H1 (cell line): ENCODE results near the gene GALR2.

Experiments
- CREB1 ChIP-seq: IDR thresholded peaks from 2 replicates; pipeline ENCODE4 v1.6.1; 2012; ENCODE audit warnings: inconsistent platforms
- EP300 ChIP-seq, 2 experiments: IDR thresholded peaks; 1 replicate in 1 of 2; 2 replicates in 1 of 2; pipeline ENCODE4 v1.6.1; 2011 to 2012; ENCODE audit warnings: low read depth in 2 of 2, low read length in 2 of 2, mild to moderate bottlenecking in 2 of 2, borderline replicate concordance in 1 of 2, inconsistent platforms in 1 of 2, moderate library complexity in 1 of 2
- EZH2 ChIP-seq: fragments of 200-600 bp; sonication (generic); IDR thresholded peaks from 2 replicates; pipeline ENCODE4 v1.7.1; 2012; ENCODE audit warnings: low read depth, mild to moderate bottlenecking, moderate library complexity, low read length, inconsistent platforms; ENCODE audit not compliant: severe bottlenecking
- KDM1A ChIP-seq: fragments of 200-600, 300-600 bp; sonication (generic); IDR thresholded peaks from 2 replicates; pipeline ENCODE4 v1.7.1; 2016; ENCODE audit warnings: mild to moderate bottlenecking, low read length, borderline replicate concordance
- POLR2A ChIP-seq, 2 experiments: IDR thresholded peaks; 1 replicate in 1 of 2; 2 replicates in 1 of 2; pipeline ENCODE4 v1.6.1; 2011; ENCODE audit warnings: low read depth in 2 of 2, low read length in 2 of 2, mild to moderate bottlenecking in 2 of 2; ENCODE audit errors: control extremely low read depth in 1 of 2
- POU5F1 ChIP-seq: IDR thresholded peaks from 2 replicates; pipeline ENCODE4 v1.6.1; 2011; ENCODE audit warnings: low read depth, mild to moderate bottlenecking, low read length, moderate library complexity
- RXRA ChIP-seq: IDR thresholded peaks from 2 replicates; pipeline ENCODE4 v1.6.1; 2011; ENCODE audit warnings: low read depth, mild to moderate bottlenecking, low read length, moderate library complexity; ENCODE audit not compliant: insufficient read depth
- SIN3A ChIP-seq, 2 experiments: IDR thresholded peaks in 1 of 2; conservative IDR thresholded peaks in 1 of 2; 2 replicates each; pipeline ENCODE4 v1.6.1; 2011 to 2012; ENCODE audit warnings: low read length in 2 of 2, improper control_type of control experiment in 1 of 2, low read depth in 1 of 2, mild to moderate bottlenecking in 1 of 2
- SP2 ChIP-seq: IDR thresholded peaks from 2 replicates; pipeline ENCODE4 v1.6.1; 2012; ENCODE audit warnings: mild to moderate bottlenecking, low read length, inconsistent platforms
- SP4 ChIP-seq: IDR thresholded peaks from 2 replicates; pipeline ENCODE4 v1.6.1; 2012; ENCODE audit warnings: low read length, inconsistent platforms
- SUZ12 ChIP-seq: fragments of 200-600 bp; sonication (generic); IDR thresholded peaks from 2 replicates; pipeline ENCODE4 v1.6.1; 2012; ENCODE audit warnings: mild to moderate bottlenecking, inconsistent platforms, low read length, moderate library complexity, mixed read lengths
- TF ChIP-seq, protein P1 (sequence below), 3 experiments: IDR thresholded peaks; 1 replicate in 2 of 3; 2 replicates in 1 of 3; pipeline versions ENCODE4 v1.5.1 to v1.6.1; 2011; ENCODE audit warnings: low read length in 3 of 3, mild to moderate bottlenecking in 3 of 3, inconsistent platforms in 2 of 3, low read depth in 1 of 3, moderate library complexity in 1 of 3; ENCODE audit not compliant: insufficient read depth in 1 of 3; ENCODE audit errors: control extremely low read depth in 1 of 3
- TF ChIP-seq, protein P2 (sequence below): IDR thresholded peaks from 2 replicates; pipeline ENCODE4 v1.6.1; 2012; ENCODE audit warnings: low read length, inconsistent platforms

DNA sequence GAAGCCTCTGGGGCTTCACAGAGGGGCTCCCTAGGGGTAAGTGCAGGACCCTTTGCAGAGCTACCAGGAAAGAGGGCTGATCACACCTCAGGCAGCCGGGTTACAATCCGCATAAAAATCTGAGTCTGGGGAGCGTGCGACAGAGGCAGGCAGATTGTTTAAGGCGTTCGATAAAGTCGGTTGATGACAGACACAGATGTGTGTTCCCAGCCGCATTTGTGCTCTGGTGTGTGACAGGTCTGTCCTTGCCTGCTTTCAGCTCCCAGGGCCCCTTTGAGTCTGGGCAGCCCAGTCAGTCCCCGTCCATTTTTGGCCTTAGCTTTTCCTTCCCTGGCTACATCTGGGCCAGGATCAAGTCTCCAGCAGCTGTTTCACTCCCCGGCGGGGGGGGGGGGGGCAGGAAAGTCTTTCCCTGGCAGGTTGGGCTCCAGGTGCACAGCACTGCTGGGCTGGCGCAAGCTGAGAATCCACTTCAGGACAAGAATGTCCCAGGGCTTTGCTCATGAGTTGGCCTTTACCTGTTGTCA is 3.1 kb downstream of the GALR2 start:
- no peak for TF ChIP-seq CREB1
- no peak for TF ChIP-seq EZH2
- TF ChIP-seq, protein P1, sequence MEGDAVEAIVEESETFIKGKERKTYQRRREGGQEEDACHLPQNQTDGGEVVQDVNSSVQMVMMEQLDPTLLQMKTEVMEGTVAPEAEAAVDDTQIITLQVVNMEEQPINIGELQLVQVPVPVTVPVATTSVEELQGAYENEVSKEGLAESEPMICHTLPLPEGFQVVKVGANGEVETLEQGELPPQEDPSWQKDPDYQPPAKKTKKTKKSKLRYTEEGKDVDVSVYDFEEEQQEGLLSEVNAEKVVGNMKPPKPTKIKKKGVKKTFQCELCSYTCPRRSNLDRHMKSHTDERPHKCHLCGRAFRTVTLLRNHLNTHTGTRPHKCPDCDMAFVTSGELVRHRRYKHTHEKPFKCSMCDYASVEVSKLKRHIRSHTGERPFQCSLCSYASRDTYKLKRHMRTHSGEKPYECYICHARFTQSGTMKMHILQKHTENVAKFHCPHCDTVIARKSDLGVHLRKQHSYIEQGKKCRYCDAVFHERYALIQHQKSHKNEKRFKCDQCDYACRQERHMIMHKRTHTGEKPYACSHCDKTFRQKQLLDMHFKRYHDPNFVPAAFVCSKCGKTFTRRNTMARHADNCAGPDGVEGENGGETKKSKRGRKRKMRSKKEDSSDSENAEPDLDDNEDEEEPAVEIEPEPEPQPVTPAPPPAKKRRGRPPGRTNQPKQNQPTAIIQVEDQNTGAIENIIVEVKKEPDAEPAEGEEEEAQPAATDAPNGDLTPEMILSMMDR (IDR thresholded peaks at IDR 0.05; ENCODE audit: control extremely low read depth in 1 of 3, insufficient read depth in 1 of 3, low read depth in 1 of 3, low read length in 3 of 3) = no peak
- no peak for TF ChIP-seq SP2
- TF ChIP-seq RXRA = no peak
- peak in 1 of 2 experiments; percentile 40; a peak in 1 of 3 replicates for TF ChIP-seq POLR2A (IDR thresholded peaks at IDR 0.05; ENCODE audit: control extremely low read depth in 1 of 2, low read depth in 2 of 2, low read length in 2 of 2)
- no peak for TF ChIP-seq KDM1A
- no peak for TF ChIP-seq SP4
- no peak for TF ChIP-seq POU5F1
- TF ChIP-seq, protein P2, sequence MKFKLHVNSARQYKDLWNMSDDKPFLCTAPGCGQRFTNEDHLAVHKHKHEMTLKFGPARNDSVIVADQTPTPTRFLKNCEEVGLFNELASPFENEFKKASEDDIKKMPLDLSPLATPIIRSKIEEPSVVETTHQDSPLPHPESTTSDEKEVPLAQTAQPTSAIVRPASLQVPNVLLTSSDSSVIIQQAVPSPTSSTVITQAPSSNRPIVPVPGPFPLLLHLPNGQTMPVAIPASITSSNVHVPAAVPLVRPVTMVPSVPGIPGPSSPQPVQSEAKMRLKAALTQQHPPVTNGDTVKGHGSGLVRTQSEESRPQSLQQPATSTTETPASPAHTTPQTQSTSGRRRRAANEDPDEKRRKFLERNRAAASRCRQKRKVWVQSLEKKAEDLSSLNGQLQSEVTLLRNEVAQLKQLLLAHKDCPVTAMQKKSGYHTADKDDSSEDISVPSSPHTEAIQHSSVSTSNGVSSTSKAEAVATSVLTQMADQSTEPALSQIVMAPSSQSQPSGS = no peak
- TF ChIP-seq SUZ12 = no peak
- no peak for TF ChIP-seq SIN3A (conservative IDR thresholded peaks at IDR 0.05 in 1 of 2, IDR thresholded peaks at IDR 0.05 in 1 of 2; ENCODE audit: low read depth in 1 of 2, low read length in 2 of 2)
- TF ChIP-seq EP300 (IDR thresholded peaks at IDR 0.05; ENCODE audit: borderline replicate concordance in 1 of 2, low read depth in 2 of 2, low read length in 2 of 2) = no peak
